Measurements from ENCODE around the gene LBR.

LBR gene

GRCh38 chr1:225366018-225366417 is 61.8 kb downstream of the LBR start:
- no peak for TF ChIP-seq CTCF (conservative IDR thresholded peaks at IDR 0.05; ENCODE audit: low read depth, low read length)
- no peak overlapping the region for H3K4me3 ChIP-seq (ENCODE audit: low read depth, low read length)
- no peak for DNase-seq (ENCODE audit: low read depth)

- TF ChIP-seq CTCF (conservative IDR thresholded peaks at IDR 0.05; ENCODE audit: low read depth, low read length): no peak
- no peak overlapping the region for H3K4me3 ChIP-seq (ENCODE audit: low read depth, low read length)
- DNase-seq (ENCODE audit: low read depth): no peak
Observed at GRCh38 chr1:225364439-225364838, 63.4 kb downstream of the LBR start.

GRCh38 chr1:225362805-225363204 is 65.0 kb downstream of the LBR start:
- no peak for DNase-seq (ENCODE audit: low read depth)
- no peak for TF ChIP-seq CTCF (conservative IDR thresholded peaks at IDR 0.05; ENCODE audit: low read depth, low read length)
- H3K4me3 ChIP-seq (ENCODE audit: low read depth, low read length): no peak overlapping the region

- H3K4me3 ChIP-seq (ENCODE audit: low read depth, low read length): no peak overlapping the region
- DNase-seq (ENCODE audit: low read depth): no peak
- TF ChIP-seq CTCF (conservative IDR thresholded peaks at IDR 0.05; ENCODE audit: low read depth, low read length): no peak
Observed at GRCh38 chr1:225361176-225361575, 66.7 kb downstream of the LBR start.

GRCh38 chr1:225360119-225360518 is 67.7 kb downstream of the LBR start:
- DNase-seq (ENCODE audit: low read depth): no peak
- TF ChIP-seq CTCF (conservative IDR thresholded peaks at IDR 0.05; ENCODE audit: low read depth, low read length): no peak
- H3K4me3 ChIP-seq (ENCODE audit: low read depth, low read length): no peak overlapping the region

GRCh38 chr1:225355863-225356262 is 72.0 kb downstream of the LBR start:
- H3K4me3 ChIP-seq (ENCODE audit: low read depth, low read length): no peak overlapping the region
- DNase-seq (ENCODE audit: low read depth): no peak
- no peak for TF ChIP-seq CTCF (conservative IDR thresholded peaks at IDR 0.05; ENCODE audit: low read depth, low read length)

- TF ChIP-seq CTCF (conservative IDR thresholded peaks at IDR 0.05; ENCODE audit: low read depth, low read length): no peak
- H3K4me3 ChIP-seq (ENCODE audit: low read depth, low read length): no peak overlapping the region
Observed at GRCh38 chr1:225354906-225355305, 72.9 kb downstream of the LBR start.

More at GRCh38 chr1:225354906-225355305, 72.9 kb downstream of the LBR start:
- DNase-seq (ENCODE audit: low read depth): no peak
